K562 (cell line): ENCODE measurements around the gene PPP1R10. TPM values are rescaled to one million over a fixed set of nuclear protein-coding genes. Genes with fewer than 3 reads are reported as not detected.

Experiments used
- ADNP ChIP-seq: fragments of 200-800 bp; sonication (Bioruptor generic); IDR thresholded peaks from 2 replicates; pipeline ENCODE4 v1.6.1; 2016; ENCODE audit warnings: missing genetic modification characterization, missing compliant biosample characterization
- ATF4 ChIP-seq: fragments of 450-650 bp; formaldehyde crosslinking; IDR thresholded peaks from 2 replicates; pipeline ENCODE4 v1.4.0; 2022; ENCODE audit warnings: mild to moderate bottlenecking, moderate library complexity
- BCL6 ChIP-seq: fragments of 250-450 bp; sonication (Bioruptor Pico); IDR thresholded peaks from 2 replicates; pipeline ENCODE4 v1.4.0; 2020
- ELK3 ChIP-seq: fragments of 450-650 bp; formaldehyde crosslinking; IDR thresholded peaks from 2 replicates; pipeline ENCODE4 v1.4.0; 2020; ENCODE audit warnings: mild to moderate bottlenecking
- FOS ChIP-seq: IDR thresholded peaks from 3 replicates; pipeline ENCODE4 v1.6.1; 2011; ENCODE audit not compliant: insufficient read length; ENCODE audit errors: extremely low read depth
- FOXP4 ChIP-seq: sonication (generic); formaldehyde crosslinking; IDR thresholded peaks from 2 replicates; pipeline ENCODE4 v1.8.0; 2022; ENCODE audit warnings: mild to moderate bottlenecking, missing genetic modification reagents, borderline replicate concordance
- HES1 ChIP-seq: fragments of 450-650 bp; IDR thresholded peaks from 2 replicates; pipeline ENCODE4 v1.6.1; 2016; ENCODE audit warnings: low read depth, mild to moderate bottlenecking, moderate library complexity
- HMBOX1 ChIP-seq: sonication (generic); IDR thresholded peaks from 2 replicates; pipeline ENCODE4 v1.6.1; 2016
- HNRNPL ChIP-seq: fragments of 200-400 bp; formaldehyde crosslinking; IDR thresholded peaks from 2 replicates; pipeline ENCODE4 v1.6.1; 2017; ENCODE audit warnings: low read depth, mild to moderate bottlenecking, low read length
- IFI16 ChIP-seq: fragments of 250-450 bp; sonication (Bioruptor Pico); IDR thresholded peaks from 2 replicates; pipeline ENCODE4 v2.1.2; 2022; ENCODE audit warnings: mild to moderate bottlenecking, inconsistent platforms
- KDM1A ChIP-seq, 2 experiments: fragments of 450-650 bp; IDR thresholded peaks; 2 replicates each; pipeline ENCODE4 v1.6.1; 2016; ENCODE audit warnings: mild to moderate bottlenecking in 2 of 2
- KDM2B ChIP-seq: fragments of 250-450 bp; sonication (Bioruptor Pico); IDR thresholded peaks from 2 replicates; pipeline ENCODE4 v1.8.0; 2021; ENCODE audit warnings: mild to moderate bottlenecking, moderate library complexity
- MAFG ChIP-seq: fragments of 450-650 bp; conservative IDR thresholded peaks from 2 replicates; pipeline ENCODE4 v1.6.1; 2016; ENCODE audit warnings: missing genetic modification characterization, missing compliant biosample characterization
- MECOM ChIP-seq: fragments of 250-450 bp; sonication (Bioruptor Pico); IDR thresholded peaks from 2 replicates; pipeline ENCODE4 v1.8.0; 2022; ENCODE audit warnings: inconsistent platforms
- MTF1 ChIP-seq: fragments of 250-450 bp; sonication (Bioruptor Pico); IDR thresholded peaks from 2 replicates; pipeline ENCODE4 v1.9.0; 2021; ENCODE audit warnings: moderate library complexity, mild to moderate bottlenecking, inconsistent platforms, borderline replicate concordance
- OTX1 ChIP-seq: fragments of 450-650 bp; formaldehyde crosslinking; IDR thresholded peaks from 2 replicates; pipeline ENCODE4 v1.4.0; 2022; ENCODE audit warnings: mild to moderate bottlenecking
- PHB ChIP-seq: fragments of 250-450 bp; sonication (Bioruptor Pico); IDR thresholded peaks from 2 replicates; pipeline ENCODE4 v1.5.0; 2021
- SMARCA4 ChIP-seq: fragments of 450-650 bp; IDR thresholded peaks from 2 replicates; pipeline ENCODE4 v1.6.1; 2016
- SMARCB1 ChIP-seq: IDR thresholded peaks from 2 replicates; pipeline ENCODE4 v1.6.1; 2011; ENCODE audit warnings: improper control_type of control experiment, low read depth; ENCODE audit not compliant: insufficient read length
- SNAPC5 ChIP-seq: fragments of 250-450 bp; sonication (Bioruptor Pico); IDR thresholded peaks from 2 replicates; pipeline ENCODE4 v1.8.0; 2021; ENCODE audit warnings: moderate library complexity, mild to moderate bottlenecking, inconsistent platforms
- TCF7L2 ChIP-seq: fragments of 150-350 bp; IDR thresholded peaks from 2 replicates; pipeline ENCODE4 v1.6.1; 2016; ENCODE audit warnings: low read depth, mild to moderate bottlenecking, low read length, moderate library complexity
- ZNF174 ChIP-seq: fragments of 250-450 bp; sonication (Bioruptor Pico); IDR thresholded peaks from 2 replicates; pipeline ENCODE4 v1.4.0; 2020; ENCODE audit warnings: mild to moderate bottlenecking
- ZNF197 ChIP-seq: fragments of 200-800 bp; sonication (Bioruptor generic); IDR thresholded peaks from 2 replicates; pipeline ENCODE4 v1.6.1; 2016; ENCODE audit warnings: low read depth, missing genetic modification characterization, missing compliant biosample characterization
- ZNF785 ChIP-seq: fragments of 250-450 bp; sonication (Bioruptor Pico); IDR thresholded peaks from 2 replicates; pipeline ENCODE4 v1.4.0; 2020; ENCODE audit warnings: mild to moderate bottlenecking
- ZNF830 ChIP-seq: fragments of 250-450 bp; sonication (Bioruptor Pico); IDR thresholded peaks from 2 replicates; pipeline ENCODE4 v1.5.0; 2021; ENCODE audit warnings: mild to moderate bottlenecking
- polyA plus RNA-seq, 8 experiments: library from polyadenylated mRNA; depleted of rRNA in 4 of 8; stranded (reverse) in 5 of 8; unstranded in 3 of 8; fragments of >200 nt; fragmentation: Nextera tagmentation in 2 of 8; fragmentation: Illumina TruSeq in 1 of 8; extraction: Ambion mirVana in 2 of 8; extraction: Trizol in 1 of 8; gene quantifications; 2 replicates each; pipeline versions ENCODE4 v1.2.1 to v1.2.3, GENCODE V29; 2011 to 2014; ENCODE audit warnings: inconsistent platforms in 1 of 8, missing spikeins in 1 of 8
- total RNA-seq, 7 experiments: library from RNA; depleted of rRNA in 6 of 7; stranded (reverse); fragments of >200 nt in 6 of 7; fragmentation: Illumina TruSeq in 2 of 7; extraction: Trizol in 2 of 7; gene quantifications; 2 replicates each; pipeline versions ENCODE4 v1.2.1 to v1.2.3, GENCODE V29; 2011 to 2021; ENCODE audit warnings: low replicate concordance in 1 of 7

PPP1R10 gene
- total and polyA plus RNA-seq, 9 of the 15 experiments (the other 6 are each of a cell fraction or from before 2014, with no cell fraction given): 14.1 to 65.5 (median 32.6) TPM

GRCh38 chr6:30617565-30618269 is 674 bp upstream of the PPP1R10 start, which contains the start of gene MRPS18B (continued):
- TF ChIP-seq FOS: no peak
- TF ChIP-seq ZNF197 (CRISPR knock-in tag): peak; percentile 68
- TF ChIP-seq MTF1: no peak; the same call in 1 of the 2 replicates
- no peak for TF ChIP-seq IFI16
- no peak; the same call in 1 of the 2 replicates for TF ChIP-seq HMBOX1
- no peak for TF ChIP-seq OTX1 (CRISPR knock-in tag)
- TF ChIP-seq TCF7L2: no peak
- no peak for TF ChIP-seq KDM1A (IDR thresholded peaks at IDR 0.05)
- TF ChIP-seq HNRNPL: no peak
- no peak for TF ChIP-seq ELK3 (CRISPR knock-in tag)
- TF ChIP-seq ZNF830 (CRISPR knock-in tag): 0 out of 2 replicates have a peak, but pooled peaks have one; percentile 25
- TF ChIP-seq ATF4: peak; percentile 82
- peak; percentile 79 for TF ChIP-seq MAFG
- TF ChIP-seq FOXP4: no peak
- no peak for TF ChIP-seq SNAPC5 (CRISPR knock-in tag)
- no peak for TF ChIP-seq SMARCB1
- peak; percentile 38; the same call in 1 of the 2 replicates for TF ChIP-seq ZNF174
- peak; percentile 19; the same call in 1 of the 2 replicates for TF ChIP-seq KDM2B
- no peak; the same call in 1 of the 2 replicates for TF ChIP-seq BCL6 (CRISPR knock-in tag)
- no peak for TF ChIP-seq ZNF785 (CRISPR knock-in tag)
- no peak for TF ChIP-seq MECOM (CRISPR knock-in tag)
- no peak for TF ChIP-seq HES1
- TF ChIP-seq SMARCA4: peak; percentile 52; the same call in 1 of the 2 replicates
- no peak for TF ChIP-seq PHB
- TF ChIP-seq ADNP (tag): no peak
